Activated naive CD8-positive, alpha-beta T cell (primary cell): ENCODE measurements around the gene CLCA4.

ENCODE experiments used
- H3K27ac Mint-ChIP-seq: one replicate; pipeline ENCODE4 v1.8.0; 2021; ENCODE audit warnings: mixed read lengths
- H3K27me3 Mint-ChIP-seq: one replicate; pipeline ENCODE4 v1.8.0; 2021; ENCODE audit warnings: mixed read lengths
- H3K36me3 Mint-ChIP-seq: one replicate; pipeline ENCODE4 v1.8.0; 2021; ENCODE audit warnings: mixed read lengths
- H3K4me1 Mint-ChIP-seq: one replicate; pipeline ENCODE4 v1.8.0; 2021; ENCODE audit warnings: low read depth, mixed read lengths
- H3K4me3 Mint-ChIP-seq: one replicate; pipeline ENCODE4 v1.8.0; 2021; ENCODE audit warnings: mild to moderate bottlenecking, mixed read lengths
- H3K9me3 Mint-ChIP-seq: one replicate; pipeline ENCODE4 v1.8.0; 2021; ENCODE audit warnings: low read depth, mixed read lengths

Gene CLCA4

GRCh38 chr1:86517336-86517735, 29.5 kb upstream of the CLCA4 start:
- Mint-ChIP-seq H3K9me3 (no peaks in the 10 kb centered on the region), H3K4me3 (no peak overlapping the region), H3K4me1 (no peaks in the 10 kb centered on the region), H3K27ac (no peak overlapping the region), H3K27me3 (no peaks in the 10 kb centered on the region), H3K36me3 (no peaks in the 10 kb centered on the region)

GRCh38 chr1:86520789-86521521, 25.9 kb upstream of the CLCA4 start:
- no peaks in the 10 kb centered on the region for H3K4me1 Mint-ChIP-seq
- H3K36me3 Mint-ChIP-seq = no peaks in the 10 kb centered on the region
- H3K4me3 Mint-ChIP-seq = no peak overlapping the region
- H3K9me3 Mint-ChIP-seq = no peaks in the 10 kb centered on the region
- H3K27me3 Mint-ChIP-seq = no peaks in the 10 kb centered on the region
- H3K27ac Mint-ChIP-seq = no peak overlapping the region

GRCh38 chr1:86521522-86521891, 25.4 kb upstream of the CLCA4 start:
- Mint-ChIP-seq H3K36me3 (no peaks in the 10 kb centered on the region), H3K9me3 (no peaks in the 10 kb centered on the region), H3K4me3 (no peak overlapping the region), H3K4me1 (no peaks in the 10 kb centered on the region), H3K27me3 (no peaks in the 10 kb centered on the region), H3K27ac (no peak overlapping the region)

GRCh38 chr1:86522240-86522639, 24.6 kb upstream of the CLCA4 start:
- no peak overlapping the region for H3K27ac Mint-ChIP-seq
- no peaks in the 10 kb centered on the region for H3K27me3 Mint-ChIP-seq
- no peaks in the 10 kb centered on the region for H3K4me1 Mint-ChIP-seq

GRCh38 chr1:86523670-86524354, 23.1 kb upstream of the CLCA4 start:
- no peaks in the 10 kb centered on the region for H3K36me3 Mint-ChIP-seq
- H3K4me1 Mint-ChIP-seq = no peaks in the 10 kb centered on the region
- H3K27ac Mint-ChIP-seq = no peak overlapping the region
- no peaks in the 10 kb centered on the region for H3K27me3 Mint-ChIP-seq
- H3K4me3 Mint-ChIP-seq = no peak overlapping the region
- no peaks in the 10 kb centered on the region for H3K9me3 Mint-ChIP-seq

More at GRCh38 chr1:86522240-86522639, 24.6 kb upstream of the CLCA4 start:
- no peaks in the 10 kb centered on the region for H3K9me3 Mint-ChIP-seq
- H3K4me3 Mint-ChIP-seq = no peak overlapping the region
- no peaks in the 10 kb centered on the region for H3K36me3 Mint-ChIP-seq

GRCh38 chr1:86527306-86527705, 19.6 kb upstream of the CLCA4 start:
- Mint-ChIP-seq H3K27me3 (no peaks in the 10 kb centered on the region), H3K9me3 (no peaks in the 10 kb centered on the region), H3K36me3 (no peaks in the 10 kb centered on the region), H3K4me1 (no peaks in the 10 kb centered on the region), H3K27ac (no peak overlapping the region), H3K4me3 (no peak overlapping the region)

GRCh38 chr1:86530211-86530845, 16.6 kb upstream of the CLCA4 start:
- no peaks in the 10 kb centered on the region for H3K4me1 Mint-ChIP-seq
- H3K4me3 Mint-ChIP-seq = no peak overlapping the region
- H3K27me3 Mint-ChIP-seq = no peaks in the 10 kb centered on the region
- no peak overlapping the region for H3K27ac Mint-ChIP-seq
- no peaks in the 10 kb centered on the region for H3K9me3 Mint-ChIP-seq
- no peaks in the 10 kb centered on the region for H3K36me3 Mint-ChIP-seq

GRCh38 chr1:86537928-86538695, 8.8 kb upstream of the CLCA4 start:
- Mint-ChIP-seq H3K4me1 (no peaks in the 10 kb centered on the region), H3K4me3 (no peak overlapping the region), H3K27ac (no peak overlapping the region), H3K9me3 (no peaks in the 10 kb centered on the region), H3K36me3 (no peaks in the 10 kb centered on the region), H3K27me3 (peaks cover 13% of the 10 kb centered on the region)

- Mint-ChIP-seq H3K4me1 (no peaks in the 10 kb centered on the region), H3K27ac (no peak overlapping the region), H3K4me3 (no peak overlapping the region)
Measured at GRCh38 chr1:86538775-86539174, 8.1 kb upstream of the CLCA4 start.

GRCh38 chr1:86541859-86542258, 5.0 kb upstream of the CLCA4 start:
- Mint-ChIP-seq H3K27ac (no peak overlapping the region), H3K27me3 (peaks cover 16% of the 10 kb centered on the region), H3K36me3 (no peaks in the 10 kb centered on the region), H3K9me3 (no peaks in the 10 kb centered on the region), H3K4me1 (no peaks in the 10 kb centered on the region), H3K4me3 (no peak overlapping the region)

More at GRCh38 chr1:86538775-86539174, 8.1 kb upstream of the CLCA4 start:
- H3K9me3 Mint-ChIP-seq = no peaks in the 10 kb centered on the region
- H3K27me3 Mint-ChIP-seq = peaks cover 13% of the 10 kb centered on the region
- no peaks in the 10 kb centered on the region for H3K36me3 Mint-ChIP-seq

GRCh38 chr1:86542631-86543030, 4.2 kb upstream of the CLCA4 start:
- Mint-ChIP-seq H3K9me3 (no peaks in the 10 kb centered on the region), H3K27me3 (peaks cover 16% of the 10 kb centered on the region), H3K36me3 (no peaks in the 10 kb centered on the region), H3K4me1 (no peaks in the 10 kb centered on the region), H3K27ac (no peak overlapping the region), H3K4me3 (no peak overlapping the region)

GRCh38 chr1:86548839-86549238, 2.0 kb downstream of the CLCA4 start:
- Mint-ChIP-seq H3K36me3 (no peaks in the 10 kb centered on the region), H3K27ac (no peak overlapping the region), H3K27me3 (peaks cover 7% of the 10 kb centered on the region), H3K4me3 (no peak overlapping the region), H3K4me1 (no peaks in the 10 kb centered on the region), H3K9me3 (no peaks in the 10 kb centered on the region)

GRCh38 chr1:86551305-86551704, 4.4 kb downstream of the CLCA4 start:
- Mint-ChIP-seq H3K27ac (no peak overlapping the region), H3K4me1 (no peaks in the 10 kb centered on the region), H3K36me3 (no peaks in the 10 kb centered on the region)

GRCh38 chr1:86552376-86552775, 5.5 kb downstream of the CLCA4 start:
- no peaks in the 10 kb centered on the region for H3K9me3 Mint-ChIP-seq
- no peaks in the 10 kb centered on the region for H3K4me1 Mint-ChIP-seq
- H3K27me3 Mint-ChIP-seq = peaks cover 2% of the 10 kb centered on the region
- no peak overlapping the region for H3K4me3 Mint-ChIP-seq
- H3K27ac Mint-ChIP-seq = no peak overlapping the region
- no peaks in the 10 kb centered on the region for H3K36me3 Mint-ChIP-seq

More at GRCh38 chr1:86551305-86551704, 4.4 kb downstream of the CLCA4 start:
- H3K27me3 Mint-ChIP-seq = peaks cover 1% of the 10 kb centered on the region
- H3K4me3 Mint-ChIP-seq = no peak overlapping the region
- H3K9me3 Mint-ChIP-seq = no peaks in the 10 kb centered on the region

GRCh38 chr1:86557739-86558138, 10.9 kb downstream of the CLCA4 start:
- peaks cover 16% of the 10 kb centered on the region for H3K27me3 Mint-ChIP-seq
- peaks cover 10% of the 10 kb centered on the region for H3K9me3 Mint-ChIP-seq
- no peaks in the 10 kb centered on the region for H3K4me1 Mint-ChIP-seq
- H3K27ac Mint-ChIP-seq = no peak overlapping the region
- no peak overlapping the region for H3K4me3 Mint-ChIP-seq
- peaks cover 6% of the 10 kb centered on the region for H3K36me3 Mint-ChIP-seq
